Left lung (tissue), 10 donors: ENCODE results near the gene MSH6. TPM values are rescaled to one million over a fixed set of nuclear protein-coding genes. Genes with fewer than 3 reads are reported as not detected.

ENCODE experiments used
- ATAC-seq: fragments of 200-7000 bp; cut with Tn5 transposase; one replicate; pipeline ENCODE4 v1.9.1; 2020; ENCODE audit warnings: moderate library complexity
- DNase-seq, 4 donors: peaks; one replicate each; pipeline ENCODE4 v3.0.0-alpha.2; 2013 to 2020
- H3K27ac ChIP-seq, 2 donors: fragments of 200-600 bp; sonication (generic) in 1 of 2; one replicate each; pipeline versions ENCODE4 v1.5.0 to v1.8.0; 2020 to 2021
- H3K27me3 ChIP-seq, 2 donors: fragments of 200-600 bp; sonication (generic) in 1 of 2; one replicate each; pipeline versions ENCODE4 v1.5.0 to v1.8.0; 2020 to 2021
- H3K36me3 ChIP-seq, 2 donors: fragments of 200-600 bp; sonication (generic) in 1 of 2; one replicate each; pipeline versions ENCODE4 v1.5.0 to v1.8.0; 2020 to 2021
- H3K4me1 ChIP-seq, 2 donors: fragments of 200-600 bp; one replicate each; pipeline ENCODE4 v1.8.0; 2021
- H3K4me3 ChIP-seq, 2 donors: fragments of 200-600 bp; sonication (generic) in 1 of 2; one replicate each; pipeline versions ENCODE4 v1.5.0 to v1.8.0; 2020 to 2021; ENCODE audit warnings: mild to moderate bottlenecking in 1 of 2
- H3K9me3 ChIP-seq, 2 donors: fragments of 200-600 bp; sonication (generic) in 1 of 2; one replicate each; pipeline versions ENCODE4 v1.5.0 to v1.8.0; 2020 to 2021
- intact Hi-C, 2 donors: fragments of 100-400 bp; cut with DNase I; formaldehyde crosslinking; loops; one replicate each; pipeline versions ENCODE4 v1.11.2 to v1.14.2; 2022
- polyA plus RNA-seq, 6 donors: library from polyadenylated mRNA; unstranded; fragments of 120-200 nt; gene quantifications; one replicate each; pipeline ENCODE4 v1.2.1, GENCODE V29; 2013; ENCODE audit not compliant: insufficient read length in 6 of 6
- total RNA-seq, 2 donors: library from RNA; stranded (reverse); fragmentation: NEBNext Ultra II Directional; extraction: Animal tissue kit (Norgen Biotek cat#: 25700); gene quantifications; one replicate each; pipeline ENCODE4 v1.2.1, GENCODE V29; 2021
- TF ChIP-seq, protein P1 (sequence below), 2 donors: fragments of 200-600 bp; sonication (generic) in 1 of 2; IDR thresholded peaks; one replicate each; pipeline versions ENCODE4 v1.5.0 to v1.8.0; 2021; ENCODE audit warnings: antibody characterized with exemption in 2 of 2
- donor health status: DM: no; HTN: yes; CAD: no.
- donor health status: DM: no; HTN: no; CAD: no.

Gene MSH6
- total and polyA plus RNA-seq, 8 donors, result 48.2 to 90.1 (median 73.0) TPM

DNA sequence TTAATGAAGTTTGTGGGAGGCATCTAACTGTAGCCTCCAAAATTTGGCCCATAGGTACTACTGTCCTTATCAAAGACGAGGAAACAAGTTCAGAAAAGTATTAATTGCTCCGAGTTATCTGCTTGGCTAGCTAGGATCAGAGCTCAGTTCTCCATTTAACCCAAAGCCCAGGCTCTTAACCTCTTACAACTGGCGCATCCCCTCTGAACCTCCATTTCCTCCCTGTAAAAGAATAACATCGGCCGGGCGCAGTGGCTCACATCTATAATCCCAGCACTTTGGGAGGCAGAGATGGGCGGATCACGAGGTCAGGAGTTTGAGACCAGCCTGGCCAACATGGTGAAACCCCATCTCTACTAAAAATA, 3.5 kb upstream of the MSH6 start:
- Histone ChIP-seq H3K4me3 (no peak overlapping the region), H3K27me3 (no peaks in the 10 kb centered on the region), H3K4me1 (peaks cover 0 to 13% of the 10 kb centered on the region in 2 donors), H3K36me3 (no peaks in the 10 kb centered on the region), H3K9me3 (no peaks in the 10 kb centered on the region), H3K27ac (no peak overlapping the region)
- ATAC-seq (no peak), DNase-seq (no peak)
- intact Hi-C loops, result no loop called here
- TF ChIP-seq, protein P1, sequence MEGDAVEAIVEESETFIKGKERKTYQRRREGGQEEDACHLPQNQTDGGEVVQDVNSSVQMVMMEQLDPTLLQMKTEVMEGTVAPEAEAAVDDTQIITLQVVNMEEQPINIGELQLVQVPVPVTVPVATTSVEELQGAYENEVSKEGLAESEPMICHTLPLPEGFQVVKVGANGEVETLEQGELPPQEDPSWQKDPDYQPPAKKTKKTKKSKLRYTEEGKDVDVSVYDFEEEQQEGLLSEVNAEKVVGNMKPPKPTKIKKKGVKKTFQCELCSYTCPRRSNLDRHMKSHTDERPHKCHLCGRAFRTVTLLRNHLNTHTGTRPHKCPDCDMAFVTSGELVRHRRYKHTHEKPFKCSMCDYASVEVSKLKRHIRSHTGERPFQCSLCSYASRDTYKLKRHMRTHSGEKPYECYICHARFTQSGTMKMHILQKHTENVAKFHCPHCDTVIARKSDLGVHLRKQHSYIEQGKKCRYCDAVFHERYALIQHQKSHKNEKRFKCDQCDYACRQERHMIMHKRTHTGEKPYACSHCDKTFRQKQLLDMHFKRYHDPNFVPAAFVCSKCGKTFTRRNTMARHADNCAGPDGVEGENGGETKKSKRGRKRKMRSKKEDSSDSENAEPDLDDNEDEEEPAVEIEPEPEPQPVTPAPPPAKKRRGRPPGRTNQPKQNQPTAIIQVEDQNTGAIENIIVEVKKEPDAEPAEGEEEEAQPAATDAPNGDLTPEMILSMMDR (IDR thresholded peaks at IDR 0.05), result no peak

DNA sequence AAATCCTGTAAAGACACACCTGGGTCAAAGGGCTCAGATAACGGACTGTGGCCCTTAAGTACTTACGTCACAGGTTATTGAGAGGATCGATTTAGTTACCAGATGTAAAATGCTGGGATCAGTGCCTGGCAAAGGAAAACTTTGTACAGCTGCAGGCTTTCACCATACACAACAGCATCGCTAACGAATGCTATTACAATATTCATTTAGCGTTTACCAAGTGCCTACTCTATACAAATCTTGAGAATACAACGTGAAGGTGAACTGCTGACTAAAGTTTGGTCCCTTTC, 619 bp upstream of the MSH6 start:
- intact Hi-C loops, result no loop called here
- H3K27ac ChIP-seq, result peak overlapping the region; percentile 89 to 90
- TF ChIP-seq, protein P1 (IDR thresholded peaks at IDR 0.05), result no peak
- ATAC-seq, result peak; percentile 2
- peak overlapping the region; percentile 80 to 92 for H3K4me3 ChIP-seq
- H3K4me1 ChIP-seq, result peaks cover 0 to 41% of the 10 kb centered on the region in 2 donors
- no peaks in the 10 kb centered on the region for H3K9me3 ChIP-seq
- H3K36me3 ChIP-seq, result no peaks in the 10 kb centered on the region
- H3K27me3 ChIP-seq, result no peaks in the 10 kb centered on the region
- no peak for DNase-seq

DNA sequence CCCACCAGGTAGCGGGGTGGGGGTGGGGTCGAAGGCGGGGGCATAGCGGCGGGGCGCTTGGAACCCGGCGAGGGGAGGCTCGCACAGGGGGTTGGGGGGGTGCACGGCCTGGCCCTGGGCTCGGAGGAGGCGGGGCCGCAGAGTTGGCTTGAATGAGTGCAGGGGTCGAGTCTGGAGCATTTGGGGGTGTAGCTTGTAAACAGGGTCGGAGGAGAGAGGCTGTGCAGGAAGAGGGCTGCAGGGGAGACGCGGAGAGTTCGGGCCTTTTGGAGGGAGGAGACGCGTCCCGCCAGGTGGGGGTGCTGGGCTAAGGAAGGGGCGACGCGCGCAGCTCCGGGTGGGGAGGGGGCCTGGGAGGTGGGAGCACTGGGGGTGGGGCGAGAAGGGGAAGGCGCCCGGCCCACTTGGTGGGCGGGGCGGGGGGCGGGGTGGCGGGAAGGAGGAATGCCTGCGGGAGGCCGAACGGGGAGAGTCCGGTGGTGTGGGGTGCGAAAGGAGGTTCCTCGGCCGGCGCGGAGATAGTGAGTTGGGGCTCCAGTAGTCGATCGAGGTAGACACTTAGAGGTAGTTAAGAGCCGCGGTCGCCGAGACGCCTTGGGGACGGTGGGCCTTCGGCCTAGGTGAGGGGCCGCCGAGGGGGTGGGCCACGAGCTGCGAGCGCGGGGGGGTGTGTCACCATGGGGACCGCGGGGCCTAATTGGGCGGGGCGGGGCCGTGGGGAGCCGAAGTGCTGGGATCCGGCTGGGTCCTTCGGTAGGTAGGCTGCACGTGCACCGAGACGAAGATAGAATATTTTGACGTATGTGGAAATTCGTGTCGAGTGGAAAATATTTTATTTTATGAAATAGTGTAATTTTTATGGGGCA, 774 bp downstream of the MSH6 start:
- peak; percentile 70 to 94 (median 80) for DNase-seq
- TF ChIP-seq, protein P1 (IDR thresholded peaks at IDR 0.05), result no peak
- Histone ChIP-seq H3K27me3 (no peaks in the 10 kb centered on the region), H3K36me3 (no peaks in the 10 kb centered on the region), H3K4me3 (peak overlapping the region; percentile 80 to 92), H3K4me1 (peaks cover 0 to 44% of the 10 kb centered on the region in 2 donors), H3K9me3 (no peaks in the 10 kb centered on the region), H3K27ac (peak overlapping the region; percentile 89 to 90)
- intact Hi-C loops, result no loop called here
- ATAC-seq, result peak; percentile 67

DNA sequence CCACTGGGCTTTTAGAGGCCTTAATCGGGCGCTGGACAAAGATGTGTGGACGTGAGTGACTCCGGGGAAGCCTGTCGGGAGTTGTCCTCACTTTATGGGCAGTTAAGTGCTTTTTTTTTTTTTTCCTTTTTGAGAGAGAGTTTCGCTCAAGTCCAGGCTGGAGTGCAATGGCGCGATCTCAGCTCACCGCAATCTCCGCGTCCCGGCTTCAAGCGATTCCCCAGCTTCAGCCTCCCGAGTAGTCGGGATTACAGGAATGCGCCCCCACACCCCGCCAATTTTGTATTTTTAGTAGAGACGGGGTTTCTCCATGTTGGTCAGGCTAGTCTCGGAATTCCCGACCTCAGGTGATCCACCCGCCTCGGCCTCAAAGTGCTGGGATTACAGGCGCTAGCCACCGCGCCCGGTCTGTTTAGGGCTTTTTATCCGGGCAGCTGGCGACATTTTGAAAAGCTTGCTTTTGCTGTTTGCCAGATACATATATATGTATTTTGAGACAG, 1.5 kb downstream of the MSH6 start:
- Histone ChIP-seq H3K4me1 (peaks cover 0 to 44% of the 10 kb centered on the region in 2 donors), H3K27me3 (no peaks in the 10 kb centered on the region), H3K27ac (peak overlapping the region; percentile 89 to 90), H3K36me3 (no peaks in the 10 kb centered on the region), H3K4me3 (peak overlapping the region; percentile 80 to 92), H3K9me3 (no peaks in the 10 kb centered on the region)
- intact Hi-C loops, result no loop called here
- ATAC-seq, result peak; percentile 1
- TF ChIP-seq, protein P1 (IDR thresholded peaks at IDR 0.05), result no peak
- no peak for DNase-seq

DNA sequence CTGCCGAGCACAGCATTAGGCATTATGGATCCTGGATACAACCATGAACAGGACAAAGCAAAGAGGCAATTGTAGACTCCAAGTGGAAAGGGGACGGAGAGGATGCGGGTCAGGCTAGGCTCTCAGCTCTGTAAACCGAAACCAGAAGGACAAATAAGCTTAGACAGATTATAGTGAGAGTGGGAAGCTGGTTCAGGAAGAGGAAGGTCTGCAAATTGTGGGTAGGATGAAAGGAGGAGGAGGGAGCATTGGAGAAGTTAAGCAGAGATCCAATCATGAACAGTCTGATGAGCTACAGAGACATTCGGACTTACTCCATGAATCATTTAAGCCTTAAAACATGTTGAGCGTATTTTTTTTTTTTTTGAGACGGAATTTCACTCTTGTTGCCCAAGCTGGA, 3.0 kb downstream of the MSH6 start:
- DNase-seq (no peak), ATAC-seq (no peak)
- H3K4me1 ChIP-seq, result peaks cover 0 to 44% of the 10 kb centered on the region in 2 donors
- H3K36me3 ChIP-seq, result no peaks in the 10 kb centered on the region
- TF ChIP-seq, protein P1 (IDR thresholded peaks at IDR 0.05), result no peak
- H3K4me3 ChIP-seq, result peak overlapping the region in 1 of 2 donors; percentile 14
- no peak overlapping the region for H3K27ac ChIP-seq
- H3K9me3 ChIP-seq, result no peaks in the 10 kb centered on the region
- intact Hi-C loops, result no loop called here
- H3K27me3 ChIP-seq, result no peaks in the 10 kb centered on the region
